ENCODE data around the gene TRAM1L1. TPM values are rescaled to one million over a fixed set of nuclear protein-coding genes. Genes with fewer than 3 reads are reported as not detected.

The TRAM1L1 gene
- 0.43 and 0.92 TPM in 2 replicates for total RNA-seq

GRCh38 chr4:117084866-117085701, at the start of gene TRAM1L1:
TRAM1L1 (minus strand) TSS chr4:117085576; CDS start chr4:117085393, 183 bp downstream.

Data from smooth muscle cell of bladder (primary cell).